Measurements from ENCODE around the gene GTF2H2C.
"Not testable (repeated sequence)": the region's sequence is repeated elsewhere in the genome, so short reads cannot be mapped to it uniquely, and the experiment has no call there.

GTF2H2C gene

DNA sequence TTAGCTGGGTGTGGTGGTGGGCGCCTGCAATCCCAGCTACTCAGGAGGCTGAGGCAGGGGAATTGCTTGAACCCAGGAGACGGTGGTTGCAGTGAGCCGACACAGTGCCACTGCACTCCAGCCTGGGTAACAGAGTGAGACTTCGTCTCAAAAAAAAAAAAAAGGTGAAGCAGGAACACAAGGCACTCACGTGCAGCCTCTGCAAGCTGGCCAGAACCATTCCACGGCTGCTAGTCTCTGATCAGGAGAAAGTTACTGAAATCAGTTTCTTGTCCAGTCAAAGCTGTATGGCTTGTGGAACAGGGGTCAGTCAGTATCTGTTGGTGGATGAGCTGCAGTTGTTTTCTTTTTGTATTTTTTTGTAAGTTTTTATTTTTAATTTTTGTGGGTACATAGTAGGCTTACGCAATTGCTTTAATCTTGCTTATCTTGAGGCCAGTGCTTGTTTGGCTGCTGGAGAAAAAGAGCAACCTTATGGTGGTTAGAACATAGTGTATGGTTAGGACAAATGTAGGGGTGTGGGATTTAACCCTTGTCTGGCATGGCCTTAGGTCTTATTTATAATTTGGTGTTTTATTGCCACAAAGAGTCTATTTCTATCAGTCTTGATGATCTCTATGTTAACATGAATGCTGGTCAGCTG is 32.7 kb upstream of the GTF2H2C start:
- Histone ChIP-seq H3K9me3 (ENCODE audit: control insufficient read depth in 2 of 2, low read length in 2 of 2) (no peaks in the 10 kb centered on the region), H3K4me1 (ENCODE audit: control insufficient read depth in 2 of 2, insufficient read depth in 2 of 2, low read length in 2 of 2) (peaks cover 11 to 26% of the 10 kb centered on the region in 2 donors), H3K4me3 (ENCODE audit: low read length in 2 of 2) (no peak overlapping the region), H3K9ac (ENCODE audit: low read depth in 1 of 2, low read length in 2 of 2) (no peak overlapping the region), H3K27ac (ENCODE audit: low read depth in 2 of 2, low read length in 2 of 2) (no peak overlapping the region), H3K36me3 (ENCODE audit: control insufficient read depth in 2 of 2, insufficient read depth in 2 of 2, low read length in 2 of 2) (peaks cover 3 to 5% of the 10 kb centered on the region in 2 donors), H3K27me3 (ENCODE audit: control insufficient read depth in 2 of 2, insufficient read depth in 2 of 2, low read length in 2 of 2) (no peaks in the 10 kb centered on the region)

DNA sequence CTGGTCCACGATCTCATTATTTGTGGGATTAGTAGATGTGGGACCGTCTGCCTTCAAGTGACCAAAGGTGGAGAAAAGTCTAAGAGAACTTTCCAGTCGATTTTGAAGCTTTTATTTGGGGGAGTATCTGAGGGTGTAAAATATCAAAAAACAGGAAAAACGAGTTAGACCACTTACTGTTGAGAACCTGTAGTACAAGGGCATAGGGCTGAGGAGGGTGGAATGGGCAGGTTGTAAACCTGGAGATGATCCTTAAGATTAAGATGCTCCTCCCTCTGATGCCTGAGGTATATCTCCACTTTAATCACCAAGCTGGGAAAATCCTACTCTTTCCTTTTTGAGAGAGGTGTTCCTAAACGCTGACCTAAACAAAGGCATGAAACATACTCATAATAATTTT is 32.0 kb upstream of the GTF2H2C start:
- H3K27ac ChIP-seq (ENCODE audit: low read depth in 2 of 2, low read length in 2 of 2), result peak overlapping the region in 1 of 2 donors; percentile 22
- no peaks in the 10 kb centered on the region for H3K9me3 ChIP-seq (ENCODE audit: control insufficient read depth in 2 of 2, low read length in 2 of 2)
- no peak overlapping the region for H3K4me3 ChIP-seq (ENCODE audit: low read length in 2 of 2)
- H3K36me3 ChIP-seq (ENCODE audit: control insufficient read depth in 2 of 2, insufficient read depth in 2 of 2, low read length in 2 of 2), result peaks cover 3 to 5% of the 10 kb centered on the region in 2 donors
- peaks cover 11 to 26% of the 10 kb centered on the region in 2 donors for H3K4me1 ChIP-seq (ENCODE audit: control insufficient read depth in 2 of 2, insufficient read depth in 2 of 2, low read length in 2 of 2)
- no peak overlapping the region for H3K9ac ChIP-seq (ENCODE audit: low read depth in 1 of 2, low read length in 2 of 2)
- H3K27me3 ChIP-seq (ENCODE audit: control insufficient read depth in 2 of 2, insufficient read depth in 2 of 2, low read length in 2 of 2), result no peaks in the 10 kb centered on the region

DNA sequence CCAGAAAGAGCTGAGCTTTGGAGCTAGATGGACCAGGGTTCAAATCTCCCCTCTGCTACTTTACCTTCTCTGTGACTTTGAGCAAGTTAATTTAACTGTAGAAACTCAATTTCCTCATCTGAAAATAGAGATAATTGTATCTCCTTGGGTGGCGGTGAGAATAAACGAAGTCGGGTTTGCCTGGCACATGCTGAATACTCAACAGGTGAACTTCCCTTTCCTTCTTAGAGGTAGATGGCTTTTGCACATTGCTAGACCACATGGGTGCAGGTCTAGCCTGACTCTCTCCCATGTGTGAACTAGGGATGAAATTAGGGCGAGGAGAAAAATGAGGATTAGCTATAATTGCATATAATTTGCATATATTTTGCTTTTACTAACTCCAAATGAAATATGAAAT is 31.4 kb upstream of the GTF2H2C start:
- Histone ChIP-seq H3K4me1 (ENCODE audit: control insufficient read depth in 2 of 2, insufficient read depth in 2 of 2, low read length in 2 of 2) (peaks cover 11 to 28% of the 10 kb centered on the region in 2 donors), H3K4me3 (ENCODE audit: low read length in 2 of 2) (no peak overlapping the region), H3K27ac (ENCODE audit: low read depth in 2 of 2, low read length in 2 of 2) (no peak overlapping the region), H3K9me3 (ENCODE audit: control insufficient read depth in 2 of 2, low read length in 2 of 2) (no peaks in the 10 kb centered on the region), H3K9ac (ENCODE audit: low read depth in 1 of 2, low read length in 2 of 2) (no peak overlapping the region), H3K36me3 (ENCODE audit: control insufficient read depth in 2 of 2, insufficient read depth in 2 of 2, low read length in 2 of 2) (peaks cover 3 to 5% of the 10 kb centered on the region in 2 donors), H3K27me3 (ENCODE audit: control insufficient read depth in 2 of 2, insufficient read depth in 2 of 2, low read length in 2 of 2) (no peaks in the 10 kb centered on the region)

DNA sequence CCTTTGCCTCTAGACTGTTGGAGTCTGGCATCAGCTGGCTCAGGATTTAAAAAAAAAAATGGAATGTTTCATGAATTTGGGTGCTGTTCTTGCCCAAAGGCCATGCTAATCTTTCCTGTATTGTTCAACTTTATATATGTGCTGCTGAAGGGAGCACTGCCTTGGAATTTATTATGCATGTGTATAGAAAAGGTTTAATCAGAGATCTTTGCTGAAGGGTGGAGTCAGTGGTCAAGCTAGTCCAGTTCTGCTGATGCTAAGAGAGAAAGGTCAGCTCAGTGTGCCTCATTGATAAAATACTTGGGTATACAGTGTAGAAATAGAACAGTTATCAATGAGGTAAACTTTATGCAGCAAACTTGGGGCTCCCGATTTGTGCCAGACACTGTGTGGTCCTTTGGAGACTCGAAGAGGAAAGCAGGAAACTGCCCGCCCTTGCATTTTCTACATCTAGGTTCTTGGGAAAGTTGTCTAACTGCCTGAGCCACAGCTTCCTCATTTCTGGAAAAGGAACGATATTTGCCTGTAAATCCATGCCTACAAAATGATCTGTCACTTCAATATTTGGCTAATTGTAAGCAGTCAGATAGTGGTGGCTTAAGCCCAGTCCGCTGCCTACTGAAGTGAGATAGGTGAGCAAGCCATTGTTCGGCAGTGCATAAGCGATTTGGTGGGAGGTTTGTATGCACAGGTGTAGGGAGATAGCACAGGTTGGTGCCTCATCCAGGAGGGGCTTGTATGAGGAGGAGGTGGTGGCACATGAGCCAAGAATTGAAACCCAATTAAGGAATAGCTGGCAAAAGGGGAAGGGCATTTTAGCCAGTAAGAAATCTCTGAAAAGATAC is 29.2 kb upstream of the GTF2H2C start:
- H3K9ac ChIP-seq (ENCODE audit: low read depth in 1 of 2, low read length in 2 of 2), result no peak overlapping the region
- H3K4me3 ChIP-seq (ENCODE audit: low read length in 2 of 2), result no peak overlapping the region
- H3K27me3 ChIP-seq (ENCODE audit: control insufficient read depth in 2 of 2, insufficient read depth in 2 of 2, low read length in 2 of 2), result no peaks in the 10 kb centered on the region
- peaks cover 3 to 5% of the 10 kb centered on the region in 2 donors for H3K36me3 ChIP-seq (ENCODE audit: control insufficient read depth in 2 of 2, insufficient read depth in 2 of 2, low read length in 2 of 2)
- H3K4me1 ChIP-seq (ENCODE audit: control insufficient read depth in 2 of 2, insufficient read depth in 2 of 2, low read length in 2 of 2), result peaks cover 11 to 22% of the 10 kb centered on the region in 2 donors
- no peak overlapping the region for H3K27ac ChIP-seq (ENCODE audit: low read depth in 2 of 2, low read length in 2 of 2)
- no peaks in the 10 kb centered on the region for H3K9me3 ChIP-seq (ENCODE audit: control insufficient read depth in 2 of 2, low read length in 2 of 2)

DNA sequence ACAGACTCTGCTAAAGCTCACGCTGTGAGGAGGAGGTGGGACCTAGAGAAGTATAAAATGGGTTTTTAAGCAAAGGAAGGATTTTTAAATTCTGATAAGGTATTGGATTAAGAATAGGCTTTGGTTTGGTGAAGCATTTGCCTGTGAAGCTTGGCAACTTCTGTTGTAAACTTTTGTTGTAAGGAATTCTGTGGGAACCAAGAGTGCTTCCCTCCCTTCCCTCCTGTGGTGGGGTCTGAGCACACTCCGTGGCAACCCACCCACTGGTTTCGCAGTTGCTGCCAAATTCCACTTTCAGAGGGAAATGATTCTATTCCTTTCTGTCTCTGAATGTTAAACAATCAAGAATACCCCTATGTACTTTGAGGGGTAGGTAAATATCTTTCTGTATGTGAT is 28.6 kb upstream of the GTF2H2C start:
- Histone ChIP-seq H3K27ac (ENCODE audit: low read depth in 2 of 2, low read length in 2 of 2) (no peak overlapping the region), H3K9ac (ENCODE audit: low read depth in 1 of 2, low read length in 2 of 2) (no peak overlapping the region), H3K27me3 (ENCODE audit: control insufficient read depth in 2 of 2, insufficient read depth in 2 of 2, low read length in 2 of 2) (no peaks in the 10 kb centered on the region), H3K4me3 (ENCODE audit: low read length in 2 of 2) (no peak overlapping the region), H3K36me3 (ENCODE audit: control insufficient read depth in 2 of 2, insufficient read depth in 2 of 2, low read length in 2 of 2) (peaks cover 0 to 5% of the 10 kb centered on the region in 2 donors), H3K9me3 (ENCODE audit: control insufficient read depth in 2 of 2, low read length in 2 of 2) (no peaks in the 10 kb centered on the region), H3K4me1 (ENCODE audit: control insufficient read depth in 2 of 2, insufficient read depth in 2 of 2, low read length in 2 of 2) (peaks cover 11 to 18% of the 10 kb centered on the region in 2 donors)

DNA sequence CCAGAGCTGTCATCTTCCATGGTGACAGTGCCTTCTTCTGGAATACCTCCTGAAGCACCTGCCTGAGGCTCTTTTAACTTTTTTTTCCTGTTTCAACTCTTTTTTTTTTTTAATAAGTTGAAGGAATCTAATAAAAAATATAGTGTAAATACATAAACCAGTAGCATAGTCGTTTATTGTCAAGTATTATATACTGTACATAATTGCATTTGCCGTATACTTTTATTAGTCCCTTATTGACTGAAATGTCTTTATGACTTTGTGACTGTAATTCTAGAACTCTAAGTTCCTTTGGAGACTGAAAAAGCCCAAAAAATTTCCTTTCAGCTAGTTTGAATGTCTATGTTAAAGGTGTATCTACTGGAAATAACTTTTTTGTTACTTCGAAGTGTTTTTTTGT is 22.1 kb upstream of the GTF2H2C start:
- H3K9me3 ChIP-seq (ENCODE audit: control insufficient read depth in 2 of 2, low read length in 2 of 2); H3K9ac ChIP-seq (ENCODE audit: low read depth in 1 of 2, low read length in 2 of 2); H3K27me3 ChIP-seq (ENCODE audit: control insufficient read depth in 2 of 2, insufficient read depth in 2 of 2, low read length in 2 of 2); H3K27ac ChIP-seq (ENCODE audit: low read depth in 2 of 2, low read length in 2 of 2); H3K4me3 ChIP-seq (ENCODE audit: low read length in 2 of 2); H3K4me1 ChIP-seq (ENCODE audit: control insufficient read depth in 2 of 2, insufficient read depth in 2 of 2, low read length in 2 of 2); H3K36me3 ChIP-seq (ENCODE audit: control insufficient read depth in 2 of 2, insufficient read depth in 2 of 2, low read length in 2 of 2): not testable (repeated sequence)

DNA sequence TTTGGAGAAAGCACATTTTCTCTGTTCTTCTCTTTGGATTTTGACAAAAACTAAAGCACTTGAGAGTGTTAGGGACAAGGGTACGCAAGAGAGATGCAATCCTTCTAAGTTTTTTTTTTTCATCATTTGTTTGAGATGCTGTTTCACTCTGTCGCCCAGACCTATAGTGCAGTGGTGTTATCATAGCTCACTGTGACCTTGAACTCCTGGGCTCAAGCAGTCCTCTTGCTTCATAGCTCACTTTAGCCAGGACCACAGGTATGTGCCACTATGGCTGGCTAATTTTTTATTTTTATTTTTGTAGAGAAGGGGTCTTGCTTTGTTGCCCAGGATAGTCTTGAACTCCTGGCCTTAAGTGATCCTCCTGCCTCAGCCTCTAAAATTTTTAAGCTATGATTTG is 21.3 kb upstream of the GTF2H2C start:
- H3K4me3 ChIP-seq (ENCODE audit: low read length in 2 of 2); H3K4me1 ChIP-seq (ENCODE audit: control insufficient read depth in 2 of 2, insufficient read depth in 2 of 2, low read length in 2 of 2); H3K36me3 ChIP-seq (ENCODE audit: control insufficient read depth in 2 of 2, insufficient read depth in 2 of 2, low read length in 2 of 2); H3K27ac ChIP-seq (ENCODE audit: low read depth in 2 of 2, low read length in 2 of 2); H3K27me3 ChIP-seq (ENCODE audit: control insufficient read depth in 2 of 2, insufficient read depth in 2 of 2, low read length in 2 of 2); H3K9me3 ChIP-seq (ENCODE audit: control insufficient read depth in 2 of 2, low read length in 2 of 2); H3K9ac ChIP-seq (ENCODE audit: low read depth in 1 of 2, low read length in 2 of 2): not testable (repeated sequence)

DNA sequence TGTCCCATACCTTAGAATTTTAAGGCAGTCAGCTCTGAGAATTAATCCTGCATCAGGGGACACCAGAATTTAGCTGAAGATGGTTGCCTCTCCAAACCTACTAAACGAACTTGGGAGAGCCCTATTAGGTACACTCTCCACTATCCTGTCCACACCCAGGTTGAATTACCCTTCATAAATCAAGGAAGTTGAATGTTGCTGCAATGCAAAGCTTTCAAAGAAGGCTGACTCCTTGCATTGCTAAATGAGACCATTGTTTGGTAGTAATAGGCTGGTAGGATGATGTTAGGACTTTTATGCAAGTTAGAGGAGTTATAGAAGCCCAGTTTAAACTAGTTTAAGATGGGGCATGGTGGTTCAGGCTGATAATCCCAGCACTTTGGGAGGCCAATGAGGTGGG is 18.6 kb upstream of the GTF2H2C start:
- H3K27ac ChIP-seq (ENCODE audit: low read depth in 2 of 2, low read length in 2 of 2); H3K36me3 ChIP-seq (ENCODE audit: control insufficient read depth in 2 of 2, insufficient read depth in 2 of 2, low read length in 2 of 2); H3K4me3 ChIP-seq (ENCODE audit: low read length in 2 of 2); H3K9me3 ChIP-seq (ENCODE audit: control insufficient read depth in 2 of 2, low read length in 2 of 2); H3K4me1 ChIP-seq (ENCODE audit: control insufficient read depth in 2 of 2, insufficient read depth in 2 of 2, low read length in 2 of 2); H3K27me3 ChIP-seq (ENCODE audit: control insufficient read depth in 2 of 2, insufficient read depth in 2 of 2, low read length in 2 of 2); H3K9ac ChIP-seq (ENCODE audit: low read depth in 1 of 2, low read length in 2 of 2): not testable (repeated sequence)

DNA sequence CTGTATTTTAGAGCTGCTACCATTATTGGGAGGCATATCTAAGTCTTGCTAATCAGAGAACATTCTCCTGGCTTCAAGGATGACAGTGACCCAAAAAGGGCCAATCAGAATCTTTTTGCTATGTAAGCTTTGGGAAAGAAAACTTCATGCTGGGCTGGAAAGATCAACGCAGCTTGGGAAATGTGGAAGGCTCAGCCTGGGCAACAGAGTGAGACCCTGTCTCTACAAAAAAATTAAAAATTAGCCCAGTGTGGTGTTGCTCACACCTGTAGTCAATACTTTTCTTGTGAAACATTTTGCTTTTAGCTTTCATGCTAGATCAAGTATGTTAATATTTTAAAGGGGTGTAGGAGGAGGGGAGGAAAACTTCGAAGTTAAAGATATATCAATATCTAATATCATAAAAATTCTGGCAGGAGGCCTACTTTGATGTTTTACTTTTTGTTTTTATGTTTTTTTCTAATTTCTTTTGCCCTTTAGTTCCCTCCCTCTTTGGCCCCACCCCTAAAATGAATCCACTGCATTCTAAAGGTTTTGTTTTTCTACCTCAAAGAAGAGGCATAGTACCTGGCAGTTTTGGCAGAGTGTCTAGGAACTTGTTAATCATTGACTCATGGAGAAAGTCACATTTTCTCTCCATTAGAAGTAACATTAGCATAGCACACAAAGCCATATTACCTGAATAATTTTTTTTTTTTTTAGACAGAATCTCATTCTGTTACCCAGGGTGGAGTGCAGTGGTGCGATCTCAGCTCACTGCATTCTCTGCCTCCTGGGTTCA is 17.0 kb upstream of the GTF2H2C start:
- not testable (repeated sequence) for H3K9ac ChIP-seq (ENCODE audit: low read depth in 1 of 2, low read length in 2 of 2); H3K27ac ChIP-seq (ENCODE audit: low read depth in 2 of 2, low read length in 2 of 2); H3K4me1 ChIP-seq (ENCODE audit: control insufficient read depth in 2 of 2, insufficient read depth in 2 of 2, low read length in 2 of 2); H3K36me3 ChIP-seq (ENCODE audit: control insufficient read depth in 2 of 2, insufficient read depth in 2 of 2, low read length in 2 of 2); H3K27me3 ChIP-seq (ENCODE audit: control insufficient read depth in 2 of 2, insufficient read depth in 2 of 2, low read length in 2 of 2); H3K4me3 ChIP-seq (ENCODE audit: low read length in 2 of 2); H3K9me3 ChIP-seq (ENCODE audit: control insufficient read depth in 2 of 2, low read length in 2 of 2)

DNA sequence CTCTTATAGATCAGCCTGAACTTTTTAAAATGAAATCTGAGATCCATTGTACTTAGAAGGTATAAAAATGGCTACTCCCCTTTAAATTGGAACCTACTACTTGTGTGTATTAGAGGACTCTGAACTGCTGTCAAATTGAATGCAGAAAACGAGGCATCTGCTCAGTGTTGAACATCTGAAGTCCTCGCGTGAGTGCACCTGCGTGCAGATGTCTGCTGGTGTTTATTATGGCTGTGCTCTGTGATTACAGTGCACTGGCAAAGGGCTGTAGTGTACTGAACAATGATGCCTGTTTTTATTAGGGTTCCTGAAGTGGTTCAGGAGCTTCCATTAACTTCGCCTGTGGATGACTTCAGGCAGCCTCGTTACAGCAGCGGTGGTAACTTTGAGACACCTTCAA is 15.4 kb upstream of the GTF2H2C start:
- H3K36me3 ChIP-seq (ENCODE audit: control insufficient read depth in 2 of 2, insufficient read depth in 2 of 2, low read length in 2 of 2); H3K4me1 ChIP-seq (ENCODE audit: control insufficient read depth in 2 of 2, insufficient read depth in 2 of 2, low read length in 2 of 2); H3K9me3 ChIP-seq (ENCODE audit: control insufficient read depth in 2 of 2, low read length in 2 of 2); H3K9ac ChIP-seq (ENCODE audit: low read depth in 1 of 2, low read length in 2 of 2); H3K27me3 ChIP-seq (ENCODE audit: control insufficient read depth in 2 of 2, insufficient read depth in 2 of 2, low read length in 2 of 2); H3K27ac ChIP-seq (ENCODE audit: low read depth in 2 of 2, low read length in 2 of 2); H3K4me3 ChIP-seq (ENCODE audit: low read length in 2 of 2): not testable (repeated sequence)

Data from mucosa of rectum (tissue), 2 donors.